A549 (cell line): Measurements from ENCODE around the gene GC. TPM values are rescaled to one million over a fixed set of nuclear protein-coding genes. Genes with fewer than 3 reads are reported as not detected.

Source experiments
- polyA plus RNA-seq, 4 experiments: library from polyadenylated mRNA; depleted of rRNA in 3 of 4; stranded (reverse); fragments of >200 nt; fragmentation: RNase III in 1 of 4; extraction: RNeasy Plus Mini Kit Qiagen cat#74134 plus additional on column Dnase treatment in 1 of 4; gene quantifications; 2 replicates in 3 of 4; 3 replicates in 1 of 4; pipeline ENCODE4 v1.2.3, GENCODE V29; 2011 to 2017
- small RNA-seq, 6 experiments: library from RNA; depleted of rRNA; stranded (forward); fragments of <200 nt; gene quantifications; one replicate each; pipeline ENCODE3, GENCODE V24; 2012

The GC gene
- polyA plus RNA-seq, 2 of the 4 experiments (the other 2 are of a cell fraction) = not detected

Small RNA genes lying within 50 kb of the gene (small RNA-seq; reads per million reads assigned to genes)
- 0 reads per million in 6 experiments for gene RNA5SP163

Other genes with a start within 250 kb of the GC start
- not detected in 2 replicates for gene NPFFR2, start 247.9 kb upstream of the GC start, polyA plus RNA-seq (2011; rRNA removed)
- not detected in 3 replicates for gene NPFFR2, start 247.9 kb upstream of the GC start, polyA plus RNA-seq (2017; fragmentation: RNase III; extraction: RNeasy Plus Mini Kit Qiagen cat#74134 plus additional on column Dnase treatment)